Astrocyte of the hippocampus (primary cell): ENCODE data around the gene ADAM12.
"Not testable (repeated sequence)": the region's sequence is repeated elsewhere in the genome, so short reads cannot be mapped to it uniquely, and the experiment has no call there.

Experiments
- DNase-seq: peaks from one replicate; pipeline ENCODE4 v3.0.0; 2011; ENCODE audit warnings: low read depth, low spot score

The ADAM12 gene

GRCh38 chr10:126264102-126265018 is 123.9 kb downstream of the ADAM12 start:
- peak; percentile 49 for DNase-seq

DNA sequence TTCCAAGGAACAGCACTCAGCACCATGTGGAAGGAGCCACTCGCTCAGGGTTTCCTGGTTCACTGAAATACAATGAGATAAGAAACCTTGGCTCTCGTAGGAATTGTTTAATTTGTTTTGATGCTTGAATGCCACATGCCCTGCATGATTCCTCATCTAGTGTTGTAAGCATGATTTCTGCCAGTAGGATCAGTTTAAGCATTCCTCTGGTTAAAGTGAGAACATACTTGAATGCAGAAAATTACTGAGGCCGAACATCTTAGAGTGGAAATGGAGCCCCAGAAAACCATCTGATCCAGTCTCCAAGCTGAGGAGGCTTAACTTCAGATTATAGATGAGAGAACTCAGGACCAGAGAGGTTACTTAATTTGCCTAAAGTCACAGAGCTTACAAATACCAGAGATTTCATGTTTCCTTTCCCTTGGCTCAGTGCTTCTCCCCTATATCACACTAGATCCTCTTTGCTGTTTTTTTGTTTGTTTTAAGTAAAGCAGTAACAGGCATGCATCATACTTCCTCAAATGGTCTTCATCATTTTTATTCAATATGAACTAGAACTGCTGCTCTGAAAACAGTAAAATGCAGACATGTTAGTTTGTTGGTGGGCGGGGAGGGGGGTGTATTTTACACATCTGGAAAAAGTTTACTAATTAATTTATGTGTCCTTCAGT is 125.1 kb downstream of the ADAM12 start:
- peak; percentile 62 for DNase-seq

GRCh38 chr10:126262233-126262838 is 125.9 kb downstream of the ADAM12 start:
- DNase-seq = no peak

DNA sequence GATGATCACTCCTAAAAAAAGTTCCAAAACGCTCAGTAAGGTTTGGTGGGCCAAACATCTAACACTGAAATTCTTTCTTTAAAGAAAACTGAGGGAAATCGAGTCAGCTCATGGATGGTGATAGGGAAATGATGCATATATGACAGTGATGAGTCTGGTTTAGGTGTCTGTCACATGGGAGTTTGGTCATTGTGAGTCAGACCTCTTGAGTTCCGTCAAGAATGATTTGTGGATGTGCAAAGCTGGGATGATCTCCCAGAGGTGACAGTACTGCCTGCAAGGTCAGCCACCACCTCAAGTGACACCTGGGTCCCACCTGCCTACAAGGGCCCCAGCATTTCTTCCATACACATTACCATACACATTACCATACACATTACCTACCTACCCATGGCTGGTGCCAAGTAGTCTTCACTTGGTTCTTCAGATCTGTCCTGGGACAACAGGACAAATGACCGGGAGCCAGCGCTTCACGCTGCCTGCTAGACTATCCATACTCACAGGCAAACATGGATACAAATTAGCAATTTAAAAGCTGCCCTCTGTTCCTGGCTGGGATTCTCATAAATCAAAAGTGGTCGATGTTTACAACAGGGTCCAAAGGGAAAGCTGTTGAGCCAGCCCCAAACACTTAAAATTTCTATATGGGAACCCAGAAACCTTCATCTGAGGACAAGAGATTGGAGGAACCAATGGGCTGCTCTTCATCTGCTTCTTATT is 128.4 kb downstream of the ADAM12 start:
- no peak for DNase-seq

GRCh38 chr10:126256864-126257263 is 131.4 kb downstream of the ADAM12 start:
- DNase-seq = no peak

GRCh38 chr10:126255313-126255712 is 133.0 kb downstream of the ADAM12 start:
- no peak for DNase-seq

DNA sequence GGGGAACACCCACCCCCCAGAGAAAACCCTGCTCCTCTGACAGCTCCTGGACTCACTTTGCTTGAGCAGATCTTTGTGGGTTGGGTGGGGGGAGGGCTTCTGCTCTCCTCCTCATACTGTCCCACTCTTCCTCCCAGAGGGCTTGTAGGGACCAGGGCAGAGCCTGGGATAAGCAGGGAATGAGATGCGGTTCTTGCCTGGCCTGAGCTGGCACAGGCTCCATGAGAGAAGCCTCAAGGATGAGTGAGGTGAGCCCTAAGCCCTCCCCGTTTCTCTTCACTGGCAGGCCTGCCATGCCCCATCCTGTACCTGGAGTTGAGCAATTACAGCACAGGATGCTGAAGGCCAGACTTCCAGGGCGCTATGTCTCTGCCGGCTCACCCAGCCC is 134.7 kb downstream of the ADAM12 start:
- DNase-seq = no peak

- DNase-seq = peak; percentile 94
Measured at GRCh38 chr10:126252884-126253610, 135.2 kb downstream of the ADAM12 start.

GRCh38 chr10:126251778-126252407 is 136.4 kb downstream of the ADAM12 start:
- DNase-seq = no peak

DNA sequence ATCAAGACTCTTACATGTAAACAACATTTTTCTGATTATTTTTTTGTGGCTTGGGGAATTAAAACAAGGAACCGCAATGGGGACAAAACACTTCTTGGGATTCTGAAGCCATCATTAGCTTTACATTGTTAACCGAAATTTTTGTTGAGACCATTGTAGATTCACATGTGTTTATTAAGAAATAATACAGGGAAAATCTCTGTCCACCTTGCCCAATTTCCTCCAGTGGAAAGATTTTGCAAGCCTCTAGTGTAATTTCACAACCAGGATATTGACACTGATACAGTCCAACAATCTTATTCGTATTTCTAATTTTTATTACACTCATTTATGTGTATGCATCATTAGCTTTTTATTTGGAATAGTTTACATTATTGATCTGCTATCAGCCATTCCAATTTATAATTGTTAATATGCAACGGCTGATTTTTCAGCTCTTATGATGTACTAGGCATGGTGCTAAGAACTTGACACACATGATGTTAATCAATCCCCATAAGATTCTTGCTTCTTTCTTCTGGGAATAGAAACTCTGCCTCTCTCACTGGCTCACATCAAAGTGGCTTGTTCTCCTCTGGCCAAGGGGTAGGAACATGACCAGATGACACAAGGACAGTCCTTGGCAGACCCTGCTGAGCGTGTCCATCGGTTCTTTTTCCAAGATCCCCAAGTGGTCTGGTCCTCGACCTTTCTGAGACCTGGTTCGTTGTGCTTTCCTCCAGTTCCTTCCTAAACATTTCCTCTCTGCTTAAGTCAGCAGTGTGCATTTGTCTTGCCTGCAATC is 137.6 kb downstream of the ADAM12 start:
- no peak for DNase-seq

DNA sequence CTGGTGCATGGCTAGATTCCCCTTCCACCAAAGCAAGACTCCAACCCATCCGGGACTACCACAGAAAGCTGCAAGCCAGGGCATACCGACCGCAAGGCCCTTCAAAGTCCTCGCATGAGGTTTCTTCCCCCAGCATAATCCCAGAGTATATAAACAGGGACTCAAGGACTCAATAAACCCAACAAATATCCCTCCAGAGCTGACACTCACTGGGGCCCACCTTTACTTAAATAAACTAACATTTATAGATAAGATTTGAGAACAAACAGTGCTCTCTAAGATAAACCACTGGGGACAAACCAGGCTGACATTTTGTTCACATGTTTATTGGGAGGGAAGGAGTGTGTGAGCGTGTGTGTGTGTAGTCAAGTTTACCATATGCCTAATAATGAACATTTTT is 138.2 kb downstream of the ADAM12 start:
- no peak for DNase-seq

- DNase-seq = peak; percentile 99
Measured at GRCh38 chr10:126247446-126247975, 140.8 kb downstream of the ADAM12 start.

DNA sequence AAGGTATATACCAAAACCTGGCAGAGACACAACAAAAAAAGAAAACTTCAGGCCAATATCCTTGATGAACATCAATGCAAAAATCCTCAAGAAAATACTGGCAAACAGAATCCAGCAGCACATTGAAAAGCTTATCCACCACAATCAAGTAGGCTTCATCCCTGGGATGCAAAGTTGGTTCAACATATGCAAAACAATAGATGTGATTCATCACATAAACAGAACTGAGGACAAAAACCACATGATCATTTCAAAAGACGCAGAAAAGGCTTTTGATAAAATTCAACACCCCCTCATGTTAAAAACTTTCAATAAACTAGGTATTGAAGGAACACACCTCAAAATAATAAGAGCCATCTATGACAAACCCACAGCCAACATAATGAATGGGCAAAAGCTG is 141.9 kb downstream of the ADAM12 start:
- DNase-seq = not testable (repeated sequence)

DNA sequence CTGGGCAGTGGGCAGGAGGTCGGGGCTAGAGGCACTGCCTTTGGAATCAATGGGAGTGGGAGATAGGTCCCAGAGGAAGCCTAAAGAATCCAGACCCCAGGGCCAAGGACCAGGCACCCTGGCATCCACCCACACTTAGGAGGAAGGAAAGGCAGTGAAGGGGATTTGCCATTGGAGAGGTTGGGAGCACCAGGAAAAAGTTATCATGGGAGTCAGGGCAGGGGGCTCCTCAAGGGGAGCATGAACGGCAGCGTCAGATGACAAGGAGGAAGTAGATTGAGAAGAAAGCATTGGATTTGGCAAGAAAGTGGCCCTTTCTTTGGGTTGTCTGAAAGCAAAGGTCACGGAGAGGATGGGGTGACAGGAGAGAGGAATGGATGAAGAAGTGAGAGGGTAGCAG is 142.8 kb downstream of the ADAM12 start:
- no peak for DNase-seq

GRCh38 chr10:126243971-126244370 is 144.3 kb downstream of the ADAM12 start:
- peak; percentile 97 for DNase-seq

GRCh38 chr10:126243306-126243705 is 145.0 kb downstream of the ADAM12 start:
- peak; percentile 43 for DNase-seq

- peak; percentile 82 for DNase-seq
Measured at GRCh38 chr10:126242397-126243260, 145.6 kb downstream of the ADAM12 start.

DNA sequence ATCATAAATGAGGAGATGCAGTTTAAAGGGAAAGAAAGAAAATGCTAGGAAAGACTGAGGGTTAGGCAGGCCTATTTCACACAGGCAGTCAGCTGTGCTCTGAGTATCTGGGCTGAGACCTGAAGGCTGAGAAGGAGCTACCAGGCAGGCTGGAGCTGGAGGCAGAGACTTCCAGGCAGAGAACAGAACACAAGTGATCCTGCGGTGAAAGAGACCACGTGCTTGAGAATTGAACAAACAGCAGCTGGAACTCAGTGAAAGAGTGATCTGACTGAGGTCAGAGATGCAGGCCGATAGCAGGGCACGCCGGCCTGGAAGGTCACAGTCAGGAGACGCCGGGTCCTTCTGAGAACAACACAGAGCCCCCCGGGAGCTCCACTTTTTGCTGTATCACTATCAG is 147.8 kb downstream of the ADAM12 start:
- no peak for DNase-seq

- DNase-seq = no peak
Measured at GRCh38 chr10:126239844-126240243, 148.4 kb downstream of the ADAM12 start.
